Measurements from ENCODE around the gene DLGAP5. TPM values are rescaled to one million over a fixed set of nuclear protein-coding genes. Genes with fewer than 3 reads are reported as not detected.

The DLGAP5 gene, protein sequence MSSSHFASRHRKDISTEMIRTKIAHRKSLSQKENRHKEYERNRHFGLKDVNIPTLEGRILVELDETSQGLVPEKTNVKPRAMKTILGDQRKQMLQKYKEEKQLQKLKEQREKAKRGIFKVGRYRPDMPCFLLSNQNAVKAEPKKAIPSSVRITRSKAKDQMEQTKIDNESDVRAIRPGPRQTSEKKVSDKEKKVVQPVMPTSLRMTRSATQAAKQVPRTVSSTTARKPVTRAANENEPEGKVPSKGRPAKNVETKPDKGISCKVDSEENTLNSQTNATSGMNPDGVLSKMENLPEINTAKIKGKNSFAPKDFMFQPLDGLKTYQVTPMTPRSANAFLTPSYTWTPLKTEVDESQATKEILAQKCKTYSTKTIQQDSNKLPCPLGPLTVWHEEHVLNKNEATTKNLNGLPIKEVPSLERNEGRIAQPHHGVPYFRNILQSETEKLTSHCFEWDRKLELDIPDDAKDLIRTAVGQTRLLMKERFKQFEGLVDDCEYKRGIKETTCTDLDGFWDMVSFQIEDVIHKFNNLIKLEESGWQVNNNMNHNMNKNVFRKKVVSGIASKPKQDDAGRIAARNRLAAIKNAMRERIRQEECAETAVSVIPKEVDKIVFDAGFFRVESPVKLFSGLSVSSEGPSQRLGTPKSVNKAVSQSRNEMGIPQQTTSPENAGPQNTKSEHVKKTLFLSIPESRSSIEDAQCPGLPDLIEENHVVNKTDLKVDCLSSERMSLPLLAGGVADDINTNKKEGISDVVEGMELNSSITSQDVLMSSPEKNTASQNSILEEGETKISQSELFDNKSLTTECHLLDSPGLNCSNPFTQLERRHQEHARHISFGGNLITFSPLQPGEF
- total RNA-seq (under 1 TPM in 1 of 2 donors, not detected in 1; 0.63 TPM), polyA plus RNA-seq (1 to 10 TPM in 1 of 2 donors, under 1 TPM in 1; 0.13 to 1.1 TPM)
- long read RNA-seq, donor 1, partial matches to known transcripts, result 0 of 2 reads
- long read RNA-seq, donor 1, other reads (novel, unspliced or antisense), result 2 of 2 reads
- long read RNA-seq, donor 2, partial matches to known transcripts, result 0 of 1 reads
- long read RNA-seq, donor 2, other reads (novel, unspliced or antisense), result 1 of 1 reads

DNA sequence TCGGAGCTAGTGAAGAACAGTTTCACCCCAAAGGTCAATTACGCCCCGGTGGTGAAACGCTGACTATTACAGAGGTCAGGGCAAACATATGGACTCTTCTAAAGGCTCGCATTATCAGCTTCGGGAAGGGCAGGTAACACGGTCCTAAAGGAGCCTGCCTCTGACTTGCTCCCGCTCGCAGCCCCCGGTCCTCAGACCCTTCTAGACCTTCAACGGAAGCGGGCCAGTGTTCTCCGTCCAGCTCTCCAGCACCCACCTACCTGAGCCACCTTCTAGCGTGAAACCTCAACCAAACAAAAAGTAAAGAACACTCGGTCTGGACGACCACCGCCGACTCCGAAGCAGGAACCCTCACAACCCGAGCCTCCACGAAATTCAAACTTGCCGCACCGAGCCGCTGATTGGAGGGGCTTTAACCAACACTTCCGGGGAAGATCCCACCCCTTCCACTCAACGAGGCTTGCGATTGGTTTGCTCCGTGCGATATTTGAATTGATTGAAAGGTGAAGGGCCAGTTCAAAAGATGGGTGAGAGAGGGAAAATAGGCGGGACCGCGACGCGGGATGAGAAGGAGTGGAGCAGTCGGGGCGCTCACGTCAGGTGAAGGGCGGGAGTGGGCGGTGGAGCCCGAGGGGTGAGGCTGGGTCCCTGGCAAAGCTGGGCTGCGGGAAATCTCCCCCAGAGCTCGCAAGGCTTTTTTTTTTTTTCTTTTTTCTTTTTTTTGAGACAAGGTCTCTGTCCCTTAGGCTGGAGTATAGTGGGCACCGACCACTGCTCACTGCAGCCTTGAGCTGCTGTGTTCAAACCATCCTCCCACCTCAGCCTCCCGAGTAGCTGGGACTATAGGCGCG lies at the start of gene DLGAP5:
Gene DLGAP5, minus strand, starts transcription at position 383 of the 851 bp plus-strand sequence. CDS start 2,406 bp downstream, outside the sequence.
- DNase-seq (peak; percentile 93 to 95), ATAC-seq (ENCODE audit: low FRiP score) (peak; percentile 97)
- H3K27ac ChIP-seq (ENCODE audit: low read depth in 1 of 2, low read length in 2 of 2), result no peak within 1 kb of the TSS
- no peaks in the 10 kb centered on the region for H3K36me3 ChIP-seq (ENCODE audit: control insufficient read depth in 1 of 2, insufficient read depth in 2 of 2, low read length in 1 of 2)
- no peaks in the 10 kb centered on the region for H3K27me3 ChIP-seq (ENCODE audit: control insufficient read depth in 1 of 2, insufficient read depth in 2 of 2, low read length in 1 of 2)
- intact Hi-C loops (cut with DNase I), result no loop called here
- H3K4me1 ChIP-seq (ENCODE audit: control insufficient read depth in 1 of 2, insufficient read depth in 2 of 2, low read length in 2 of 2), result no peaks in the 10 kb centered on the region
- H3K4me3 ChIP-seq (ENCODE audit: low read length in 2 of 2), result peak within 1 kb of the TSS; percentile 51 to 56
- WGBS, 2 donors, result 2 to 3% methylated on average over 46 of the region's 46 CpGs
- no peaks in the 10 kb centered on the region for H3K9me3 ChIP-seq (ENCODE audit: control insufficient read depth, low read length)

DNA sequence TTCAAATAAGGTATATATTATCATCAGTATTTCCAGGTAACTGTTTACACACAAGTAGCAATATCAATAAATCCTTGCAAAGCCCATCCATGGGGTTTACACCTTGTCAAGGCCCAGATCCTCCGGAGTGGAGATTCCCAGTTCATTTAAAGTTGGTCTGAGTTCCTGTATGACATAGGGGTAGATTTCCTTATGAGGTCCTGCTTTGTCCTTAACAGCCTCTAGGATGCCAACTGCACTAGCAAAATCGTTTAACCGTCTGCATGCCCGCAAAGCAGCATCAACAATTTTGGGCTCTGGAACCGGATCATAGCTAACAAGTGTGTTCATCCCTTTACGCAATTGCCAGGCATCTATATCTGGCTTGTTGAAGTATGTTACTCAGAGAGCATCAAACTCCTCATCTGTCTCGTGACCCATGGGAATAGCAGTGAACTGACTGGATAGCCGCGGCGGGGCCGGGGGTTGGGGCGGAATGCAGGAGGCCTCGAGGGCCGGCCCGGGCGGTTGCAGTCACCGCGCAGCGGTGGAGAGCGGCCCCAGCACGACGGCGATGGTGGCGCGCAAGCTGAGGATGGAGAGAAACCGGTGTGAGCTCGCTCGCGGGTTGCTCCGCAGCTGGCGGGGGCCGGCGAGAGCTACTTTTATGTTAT lies 49.3 kb upstream of the DLGAP5 start:
- no peaks in the 10 kb centered on the region for H3K27me3 ChIP-seq (ENCODE audit: control insufficient read depth in 1 of 2, insufficient read depth in 2 of 2, low read length in 1 of 2)
- intact Hi-C loops (cut with DNase I), result loop anchor here (10.0 kb wide), 2 partner anchors 114 to 184 kb away; no protein-coding TSS in a partner anchor
- whole genome bisulfite sequencing, 2 donors, result 32 to 35% methylated on average over 30 to 33 of the region's 33 CpGs
- no peak overlapping the region for H3K27ac ChIP-seq (ENCODE audit: low read depth in 1 of 2, low read length in 2 of 2)
- H3K9me3 ChIP-seq (ENCODE audit: control insufficient read depth, low read length), result no peaks in the 10 kb centered on the region
- no peaks in the 10 kb centered on the region for H3K36me3 ChIP-seq (ENCODE audit: control insufficient read depth in 1 of 2, insufficient read depth in 2 of 2, low read length in 1 of 2)
- no peak overlapping the region for H3K4me3 ChIP-seq (ENCODE audit: low read length in 2 of 2)
- DNase-seq (peak in 1 of 2 donors; percentile 74), ATAC-seq (ENCODE audit: low FRiP score) (no peak)
- no peaks in the 10 kb centered on the region for H3K4me1 ChIP-seq (ENCODE audit: control insufficient read depth in 1 of 2, insufficient read depth in 2 of 2, low read length in 2 of 2)

DNA sequence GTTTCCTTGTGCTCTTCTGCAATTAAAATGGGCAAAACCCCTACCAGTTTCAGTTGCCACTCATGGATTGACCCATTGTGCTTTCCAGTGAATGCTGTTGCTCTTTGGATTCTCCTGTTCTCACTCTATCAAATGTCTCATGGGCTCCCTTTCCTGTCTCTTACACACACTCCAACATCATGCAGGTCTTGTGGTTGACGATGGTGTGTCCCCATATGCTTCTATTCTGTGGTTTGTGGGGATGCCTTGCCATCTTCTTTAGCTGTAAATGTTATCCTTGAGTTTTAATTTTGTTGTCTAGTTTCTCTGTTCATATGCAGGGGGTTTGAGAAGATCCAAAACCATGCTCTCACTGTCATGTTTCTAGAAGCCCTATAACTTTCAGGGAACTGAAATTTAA lies 47.9 kb upstream of the DLGAP5 start:
- Histone ChIP-seq H3K27ac (ENCODE audit: low read depth in 1 of 2, low read length in 2 of 2) (no peak overlapping the region), H3K36me3 (ENCODE audit: control insufficient read depth in 1 of 2, insufficient read depth in 2 of 2, low read length in 1 of 2) (no peaks in the 10 kb centered on the region), H3K27me3 (ENCODE audit: control insufficient read depth in 1 of 2, insufficient read depth in 2 of 2, low read length in 1 of 2) (no peaks in the 10 kb centered on the region), H3K4me3 (ENCODE audit: low read length in 2 of 2) (no peak overlapping the region), H3K9me3 (ENCODE audit: control insufficient read depth, low read length) (no peaks in the 10 kb centered on the region), H3K4me1 (ENCODE audit: control insufficient read depth in 1 of 2, insufficient read depth in 2 of 2, low read length in 2 of 2) (no peaks in the 10 kb centered on the region)
- no peak for ATAC-seq (ENCODE audit: low FRiP score)
- intact Hi-C loops (cut with DNase I), result no loop called here
- no peak for DNase-seq
- WGBS, 2 donors, result 85 to 100% methylated on average over 1 of the region's 1 CpG

DNA sequence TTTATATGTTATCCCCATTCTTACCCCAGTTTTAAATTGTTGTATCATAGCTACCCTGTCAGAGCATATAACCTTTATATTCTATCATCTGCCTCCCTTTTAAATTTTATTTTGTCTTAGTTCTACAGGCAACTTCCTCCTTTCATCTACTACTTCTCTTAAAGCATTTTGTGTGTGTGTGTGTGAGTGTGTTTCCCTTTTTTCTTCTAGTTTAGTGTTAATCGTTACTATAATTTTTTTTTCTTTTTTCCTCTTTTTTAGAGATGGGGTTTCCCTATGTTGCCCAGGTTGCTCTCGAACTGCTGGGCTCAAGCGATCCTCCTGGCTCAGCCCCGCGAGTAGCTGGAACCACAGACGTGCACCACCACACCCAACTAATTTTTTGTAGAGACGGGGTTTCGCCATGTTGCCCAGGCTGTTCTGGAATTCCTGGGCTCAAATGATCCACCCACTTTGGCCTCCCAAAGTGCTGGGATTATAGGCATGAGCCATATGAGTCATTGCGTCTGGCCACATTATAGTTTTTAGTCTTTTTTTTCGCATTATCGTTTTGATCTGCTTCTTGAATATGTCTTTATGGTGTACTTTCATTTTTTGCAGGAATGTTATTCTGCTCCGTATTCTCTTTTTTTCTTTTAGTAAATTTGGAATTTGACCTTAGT lies 46.8 kb upstream of the DLGAP5 start:
- no peak for DNase-seq
- 88 to 90% methylated on average over 12 of the region's 12 CpGs for WGBS, 2 donors
- no peak for ATAC-seq (ENCODE audit: low FRiP score)
- Histone ChIP-seq H3K4me3 (ENCODE audit: low read length in 2 of 2) (no peak overlapping the region), H3K27me3 (ENCODE audit: control insufficient read depth in 1 of 2, insufficient read depth in 2 of 2, low read length in 1 of 2) (no peaks in the 10 kb centered on the region), H3K27ac (ENCODE audit: low read depth in 1 of 2, low read length in 2 of 2) (no peak overlapping the region), H3K9me3 (ENCODE audit: control insufficient read depth, low read length) (no peaks in the 10 kb centered on the region), H3K4me1 (ENCODE audit: control insufficient read depth in 1 of 2, insufficient read depth in 2 of 2, low read length in 2 of 2) (no peaks in the 10 kb centered on the region), H3K36me3 (ENCODE audit: control insufficient read depth in 1 of 2, insufficient read depth in 2 of 2, low read length in 1 of 2) (no peaks in the 10 kb centered on the region)
- intact Hi-C loops (cut with DNase I), result no loop called here

DNA sequence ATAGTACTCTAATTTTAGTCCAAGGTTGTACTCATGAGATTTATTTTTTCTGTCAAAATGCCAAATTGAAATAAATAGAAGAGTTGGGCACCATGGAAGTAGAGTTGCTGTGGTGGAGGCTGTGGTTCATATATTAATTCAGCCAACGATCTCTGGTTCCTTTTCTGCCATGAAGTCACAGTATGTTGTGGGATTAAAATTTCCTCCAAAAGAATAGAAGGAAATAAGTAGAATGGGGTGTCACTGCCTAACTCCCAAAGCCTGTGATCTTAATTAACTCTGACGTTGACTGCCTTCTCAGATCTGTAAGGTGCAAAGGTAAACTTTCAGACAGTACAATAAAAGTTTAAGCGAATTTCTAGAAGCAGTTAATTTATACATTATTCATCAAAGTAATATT lies 42.2 kb upstream of the DLGAP5 start:
- Histone ChIP-seq H3K4me1 (ENCODE audit: control insufficient read depth in 1 of 2, insufficient read depth in 2 of 2, low read length in 2 of 2) (no peaks in the 10 kb centered on the region), H3K27ac (ENCODE audit: low read depth in 1 of 2, low read length in 2 of 2) (no peak overlapping the region), H3K27me3 (ENCODE audit: control insufficient read depth in 1 of 2, insufficient read depth in 2 of 2, low read length in 1 of 2) (no peaks in the 10 kb centered on the region), H3K36me3 (ENCODE audit: control insufficient read depth in 1 of 2, insufficient read depth in 2 of 2, low read length in 1 of 2) (no peaks in the 10 kb centered on the region), H3K4me3 (ENCODE audit: low read length in 2 of 2) (no peak overlapping the region), H3K9me3 (ENCODE audit: control insufficient read depth, low read length) (no peaks in the 10 kb centered on the region)
- ATAC-seq (ENCODE audit: low FRiP score), result no peak
- intact Hi-C loops (cut with DNase I), result no loop called here
- DNase-seq, result no peak
- WGBS, 2 donors, result 36 to 42% methylated on average over 3 of the region's 3 CpGs

DNA sequence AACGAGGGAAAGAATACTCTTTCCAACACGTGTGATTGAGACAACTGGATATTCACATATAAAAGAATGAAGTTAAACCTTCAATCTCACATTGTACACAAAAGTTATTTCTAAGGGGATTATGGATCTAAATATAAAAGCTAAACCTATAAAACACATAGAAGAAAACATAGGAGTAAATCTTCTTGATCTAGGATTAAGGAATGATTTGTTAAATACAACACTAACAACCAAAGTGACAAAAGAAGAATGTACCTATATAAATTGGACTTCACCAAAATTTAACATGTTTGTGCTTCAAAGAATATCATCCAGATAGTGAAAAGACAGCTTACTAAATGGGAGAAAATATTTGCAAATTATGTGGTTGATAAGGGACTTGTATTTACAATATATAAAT lies 36.9 kb upstream of the DLGAP5 start:
- ATAC-seq (ENCODE audit: low FRiP score), result no peak
- H3K27me3 ChIP-seq (ENCODE audit: control insufficient read depth in 1 of 2, insufficient read depth in 2 of 2, low read length in 1 of 2), result no peaks in the 10 kb centered on the region
- H3K4me3 ChIP-seq (ENCODE audit: low read length in 2 of 2), result no peak overlapping the region
- intact Hi-C loops (cut with DNase I), result no loop called here
- H3K36me3 ChIP-seq (ENCODE audit: control insufficient read depth in 1 of 2, insufficient read depth in 2 of 2, low read length in 1 of 2), result no peaks in the 10 kb centered on the region
- no peak for DNase-seq
- WGBS, 2 donors, result 81 to 85% methylated on average over 2 of the region's 2 CpGs
- H3K9me3 ChIP-seq (ENCODE audit: control insufficient read depth, low read length), result no peaks in the 10 kb centered on the region
- no peak overlapping the region for H3K27ac ChIP-seq (ENCODE audit: low read depth in 1 of 2, low read length in 2 of 2)
- H3K4me1 ChIP-seq (ENCODE audit: control insufficient read depth in 1 of 2, insufficient read depth in 2 of 2, low read length in 2 of 2), result no peaks in the 10 kb centered on the region

DNA sequence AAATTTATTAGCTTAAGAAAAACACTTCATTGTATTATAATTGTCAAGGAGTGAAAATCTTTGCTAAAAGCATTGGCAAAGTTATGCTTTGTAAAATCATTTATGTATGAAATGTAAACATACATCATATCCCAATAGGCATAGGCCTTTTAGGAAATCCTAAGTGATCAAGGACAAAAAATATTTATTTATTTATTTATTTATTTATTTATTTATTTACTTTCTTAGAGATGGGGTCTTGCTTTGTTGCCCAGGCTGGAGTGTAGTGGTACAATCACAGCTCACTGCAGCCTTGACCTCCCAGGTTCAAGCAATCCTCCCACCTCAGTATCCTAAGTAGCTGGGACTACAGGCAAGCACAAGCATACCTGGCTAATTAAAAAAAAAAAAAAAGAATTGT lies 32.0 kb upstream of the DLGAP5 start:
- Histone ChIP-seq H3K27ac (ENCODE audit: low read depth in 1 of 2, low read length in 2 of 2) (no peak overlapping the region), H3K4me3 (ENCODE audit: low read length in 2 of 2) (no peak overlapping the region), H3K27me3 (ENCODE audit: control insufficient read depth in 1 of 2, insufficient read depth in 2 of 2, low read length in 1 of 2) (no peaks in the 10 kb centered on the region), H3K4me1 (ENCODE audit: control insufficient read depth in 1 of 2, insufficient read depth in 2 of 2, low read length in 2 of 2) (peaks cover 0 to 2% of the 10 kb centered on the region in 2 donors), H3K9me3 (ENCODE audit: control insufficient read depth, low read length) (no peaks in the 10 kb centered on the region), H3K36me3 (ENCODE audit: control insufficient read depth in 1 of 2, insufficient read depth in 2 of 2, low read length in 1 of 2) (no peaks in the 10 kb centered on the region)
- ATAC-seq (ENCODE audit: low FRiP score) (no peak), DNase-seq (no peak)
- intact Hi-C loops (cut with DNase I), result no loop called here
